GM12892 (cell line): ENCODE results near the gene TTLL11.

ENCODE experiments used
- POLR2A ChIP-seq: IDR thresholded peaks from 2 replicates; pipeline ENCODE4 v1.6.1; 2011; ENCODE audit warnings: low read depth, low read length, control low read depth
- POLR2AphosphoS5 ChIP-seq: IDR thresholded peaks from 2 replicates; pipeline ENCODE4 v1.6.1; 2011; ENCODE audit warnings: low read depth, low read length, control low read depth
- TAF1 ChIP-seq: IDR thresholded peaks from 2 replicates; pipeline ENCODE4 v1.6.1; 2011; ENCODE audit warnings: low read depth, mild to moderate bottlenecking, control low read depth, low read length, borderline replicate concordance

GRCh38 chr9:121861501-121862180, 231.5 kb downstream of the TTLL11 start:
- no peak for TF ChIP-seq TAF1
- TF ChIP-seq POLR2AphosphoS5, result no peak
- no peak for TF ChIP-seq POLR2A
